ENCODE measurements around the gene DSCAML1. TPM values are rescaled to one million over a fixed set of nuclear protein-coding genes. Genes with fewer than 3 reads are reported as not detected.

The DSCAML1 gene
- total RNA-seq, 1 donor from 2014 or later = not detected

- no peak for DNase-seq (ENCODE audit: extremely low read depth, low read depth, low spot score)
These were observed 34.8 kb upstream of the DSCAML1 start for GRCh38 chr11:117831661-117832415.

GRCh38 chr11:117830674-117831351 is 33.8 kb upstream of the DSCAML1 start:
- no peak for DNase-seq (ENCODE audit: extremely low read depth, low read depth, low spot score)

GRCh38 chr11:117830072-117830471 is 33.1 kb upstream of the DSCAML1 start:
- DNase-seq (ENCODE audit: extremely low read depth, low read depth, low spot score) = no peak

GRCh38 chr11:117829369-117829725 is 32.3 kb upstream of the DSCAML1 start:
- DNase-seq (ENCODE audit: extremely low read depth, low read depth, low spot score) = no peak

- no peak for DNase-seq (ENCODE audit: extremely low read depth, low read depth, low spot score)
These were observed 31.8 kb upstream of the DSCAML1 start for GRCh38 chr11:117828611-117829368.

- DNase-seq (ENCODE audit: extremely low read depth, low read depth, low spot score) = no peak
These were observed 30.8 kb upstream of the DSCAML1 start for GRCh38 chr11:117827521-117828511.

GRCh38 chr11:117826832-117827231 is 29.8 kb upstream of the DSCAML1 start:
- DNase-seq (ENCODE audit: extremely low read depth, low read depth, low spot score) = no peak

GRCh38 chr11:117826190-117826570 is 29.2 kb upstream of the DSCAML1 start:
- DNase-seq (ENCODE audit: extremely low read depth, low read depth, low spot score) = no peak

GRCh38 chr11:117825538-117826189 is 28.6 kb upstream of the DSCAML1 start:
- no peak for DNase-seq (ENCODE audit: extremely low read depth, low read depth, low spot score)

- no peak for DNase-seq (ENCODE audit: extremely low read depth, low read depth, low spot score)
These were observed 27.8 kb upstream of the DSCAML1 start, which contains the start of gene FXYD2 for GRCh38 chr11:117824571-117825537. FXYD2 (minus strand) TSS chr11:117824744; CDS start chr11:117824678, 66 bp downstream.

GRCh38 chr11:117823946-117824420 is 27.0 kb upstream of the DSCAML1 start:
- no peak for DNase-seq (ENCODE audit: extremely low read depth, low read depth, low spot score)

- DNase-seq (ENCODE audit: extremely low read depth, low read depth, low spot score) = no peak
These were observed 26.4 kb upstream of the DSCAML1 start for GRCh38 chr11:117823294-117823945.

GRCh38 chr11:117822074-117823033 is 25.3 kb upstream of the DSCAML1 start:
- no peak for DNase-seq (ENCODE audit: extremely low read depth, low read depth, low spot score)

- no peak for DNase-seq (ENCODE audit: extremely low read depth, low read depth, low spot score)
These were observed 24.4 kb upstream of the DSCAML1 start for GRCh38 chr11:117821431-117821830.

- DNase-seq (ENCODE audit: extremely low read depth, low read depth, low spot score) = no peak
These were observed 23.5 kb upstream of the DSCAML1 start for GRCh38 chr11:117820516-117820915.

- no peak for DNase-seq (ENCODE audit: extremely low read depth, low read depth, low spot score)
These were observed 23.1 kb upstream of the DSCAML1 start for GRCh38 chr11:117820071-117820470.

All from glomerular endothelial cell (primary cell).